ENCODE data around the gene ANO3.

Gene ANO3

DNA sequence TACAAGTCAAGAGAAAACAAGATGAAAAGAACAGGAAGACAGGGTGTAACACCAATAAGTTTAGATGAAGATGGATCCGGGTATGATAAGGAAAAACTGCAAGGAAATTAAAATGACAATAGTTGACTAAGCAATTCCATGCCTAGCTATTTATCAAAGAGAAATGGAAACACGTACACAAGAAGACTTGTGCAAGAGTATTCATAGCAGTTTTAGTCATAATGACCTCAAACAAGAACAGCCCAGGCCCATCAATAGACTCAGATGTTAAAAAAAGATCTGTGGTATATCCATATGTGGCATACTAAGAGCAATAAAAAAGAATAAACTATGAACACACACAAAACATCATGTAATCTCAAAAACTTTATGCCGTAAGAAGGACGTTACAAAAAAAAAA, 356.8 kb downstream of the ANO3 start:
- no peak for TF ChIP-seq EZH2phosphoT487 (IDR thresholded peaks at IDR 0.05; ENCODE audit: low read depth)
- TF ChIP-seq, protein P1, sequence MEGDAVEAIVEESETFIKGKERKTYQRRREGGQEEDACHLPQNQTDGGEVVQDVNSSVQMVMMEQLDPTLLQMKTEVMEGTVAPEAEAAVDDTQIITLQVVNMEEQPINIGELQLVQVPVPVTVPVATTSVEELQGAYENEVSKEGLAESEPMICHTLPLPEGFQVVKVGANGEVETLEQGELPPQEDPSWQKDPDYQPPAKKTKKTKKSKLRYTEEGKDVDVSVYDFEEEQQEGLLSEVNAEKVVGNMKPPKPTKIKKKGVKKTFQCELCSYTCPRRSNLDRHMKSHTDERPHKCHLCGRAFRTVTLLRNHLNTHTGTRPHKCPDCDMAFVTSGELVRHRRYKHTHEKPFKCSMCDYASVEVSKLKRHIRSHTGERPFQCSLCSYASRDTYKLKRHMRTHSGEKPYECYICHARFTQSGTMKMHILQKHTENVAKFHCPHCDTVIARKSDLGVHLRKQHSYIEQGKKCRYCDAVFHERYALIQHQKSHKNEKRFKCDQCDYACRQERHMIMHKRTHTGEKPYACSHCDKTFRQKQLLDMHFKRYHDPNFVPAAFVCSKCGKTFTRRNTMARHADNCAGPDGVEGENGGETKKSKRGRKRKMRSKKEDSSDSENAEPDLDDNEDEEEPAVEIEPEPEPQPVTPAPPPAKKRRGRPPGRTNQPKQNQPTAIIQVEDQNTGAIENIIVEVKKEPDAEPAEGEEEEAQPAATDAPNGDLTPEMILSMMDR (IDR thresholded peaks at IDR 0.05; ENCODE audit: low read depth, low read length), result no peak
- H2AFZ ChIP-seq (ENCODE audit: low read depth, low read length), result no peak overlapping the region
- no peak overlapping the region for H3K9ac ChIP-seq (ENCODE audit: low read length)
- H4K20me1 ChIP-seq (ENCODE audit: insufficient read depth, low read length), result no peaks in the 10 kb centered on the region
- H3K4me3 ChIP-seq (ENCODE audit: low read length), result no peak overlapping the region
- H3K27ac ChIP-seq (ENCODE audit: low read length), result no peak overlapping the region
- H3K79me2 ChIP-seq (ENCODE audit: low read length), result no peaks in the 10 kb centered on the region
- 0 out of 2 replicates have a peak, but pooled peaks cover 2% of the 10 kb centered on the region for H3K4me1 ChIP-seq (ENCODE audit: low read length)
- H3K36me3 ChIP-seq (replicated peaks; ENCODE audit: low read depth, low read length), result no peaks in the 10 kb centered on the region
- H3K4me2 ChIP-seq (ENCODE audit: low read length), result no peak overlapping the region
- no peaks in the 10 kb centered on the region for H3K27me3 ChIP-seq (ENCODE audit: low read depth, low read length)
- H3K9me3 ChIP-seq (ENCODE audit: insufficient read depth, low read length), result no peaks in the 10 kb centered on the region

DNA sequence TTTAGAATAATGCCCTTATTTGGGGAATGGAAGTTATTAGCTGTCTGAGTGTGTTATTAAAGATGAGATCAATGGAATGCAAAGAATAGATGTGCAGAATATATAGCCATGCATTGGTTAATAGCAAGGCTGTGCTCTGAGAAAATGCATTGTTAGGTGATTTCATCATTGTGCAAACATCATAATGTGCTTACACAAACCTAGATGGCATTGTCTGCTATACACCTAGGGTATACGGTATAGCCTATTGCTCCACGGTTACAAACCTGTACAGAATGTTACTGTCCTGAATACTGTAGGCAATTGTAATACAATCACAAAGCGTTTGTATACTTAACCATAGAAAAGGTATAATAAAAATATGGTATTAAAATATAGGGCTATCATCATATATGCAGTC, 364.4 kb downstream of the ANO3 start:
- Histone ChIP-seq H3K4me3 (ENCODE audit: low read length) (no peak overlapping the region), H3K79me2 (ENCODE audit: low read length) (no peaks in the 10 kb centered on the region), H3K9ac (ENCODE audit: low read length) (no peak overlapping the region), H3K9me3 (ENCODE audit: insufficient read depth, low read length) (no peaks in the 10 kb centered on the region), H3K27ac (ENCODE audit: low read length) (no peak overlapping the region), H2AFZ (ENCODE audit: low read depth, low read length) (no peak overlapping the region), H3K4me2 (ENCODE audit: low read length) (no peak overlapping the region), H3K27me3 (ENCODE audit: low read depth, low read length) (no peaks in the 10 kb centered on the region), H4K20me1 (ENCODE audit: insufficient read depth, low read length) (no peaks in the 10 kb centered on the region), H3K36me3 (replicated peaks; ENCODE audit: low read depth, low read length) (no peaks in the 10 kb centered on the region), H3K4me1 (ENCODE audit: low read length) (0 out of 2 replicates have a peak, but pooled peaks cover 2% of the 10 kb centered on the region)
- TF ChIP-seq EZH2phosphoT487 (IDR thresholded peaks at IDR 0.05; ENCODE audit: low read depth), result no peak
- TF ChIP-seq, protein P1 (IDR thresholded peaks at IDR 0.05; ENCODE audit: low read depth, low read length), result no peak

DNA sequence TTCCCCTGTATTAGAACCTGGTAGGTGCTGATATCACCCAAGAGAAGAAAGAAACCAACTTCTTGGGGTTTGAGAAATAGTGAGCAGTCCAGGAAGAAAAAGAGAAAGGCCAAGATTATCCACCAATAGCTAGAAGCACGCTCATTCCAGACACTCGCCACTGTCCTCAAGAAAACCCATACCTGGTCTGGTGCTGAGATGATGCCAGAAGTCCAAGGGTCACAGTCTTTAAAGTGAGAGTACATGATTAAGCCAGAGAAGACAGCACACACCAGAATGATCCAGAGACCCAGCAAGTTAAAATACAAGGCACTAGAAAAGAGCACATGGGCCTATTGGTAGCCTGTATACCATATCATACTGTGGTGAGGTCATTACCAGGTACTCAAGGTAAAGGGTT, 366.3 kb downstream of the ANO3 start:
- Histone ChIP-seq H3K4me2 (ENCODE audit: low read length) (no peak overlapping the region), H3K4me3 (ENCODE audit: low read length) (no peak overlapping the region), H2AFZ (ENCODE audit: low read depth, low read length) (no peak overlapping the region), H3K79me2 (ENCODE audit: low read length) (no peaks in the 10 kb centered on the region), H4K20me1 (ENCODE audit: insufficient read depth, low read length) (no peaks in the 10 kb centered on the region), H3K27ac (ENCODE audit: low read length) (no peak overlapping the region), H3K36me3 (replicated peaks; ENCODE audit: low read depth, low read length) (no peaks in the 10 kb centered on the region), H3K9me3 (ENCODE audit: insufficient read depth, low read length) (no peaks in the 10 kb centered on the region), H3K27me3 (ENCODE audit: low read depth, low read length) (no peaks in the 10 kb centered on the region), H3K4me1 (ENCODE audit: low read length) (no peaks in the 10 kb centered on the region), H3K9ac (ENCODE audit: low read length) (no peak overlapping the region)
- no peak for TF ChIP-seq EZH2phosphoT487 (IDR thresholded peaks at IDR 0.05; ENCODE audit: low read depth)
- TF ChIP-seq, protein P1 (IDR thresholded peaks at IDR 0.05; ENCODE audit: low read depth, low read length), result no peak

DNA sequence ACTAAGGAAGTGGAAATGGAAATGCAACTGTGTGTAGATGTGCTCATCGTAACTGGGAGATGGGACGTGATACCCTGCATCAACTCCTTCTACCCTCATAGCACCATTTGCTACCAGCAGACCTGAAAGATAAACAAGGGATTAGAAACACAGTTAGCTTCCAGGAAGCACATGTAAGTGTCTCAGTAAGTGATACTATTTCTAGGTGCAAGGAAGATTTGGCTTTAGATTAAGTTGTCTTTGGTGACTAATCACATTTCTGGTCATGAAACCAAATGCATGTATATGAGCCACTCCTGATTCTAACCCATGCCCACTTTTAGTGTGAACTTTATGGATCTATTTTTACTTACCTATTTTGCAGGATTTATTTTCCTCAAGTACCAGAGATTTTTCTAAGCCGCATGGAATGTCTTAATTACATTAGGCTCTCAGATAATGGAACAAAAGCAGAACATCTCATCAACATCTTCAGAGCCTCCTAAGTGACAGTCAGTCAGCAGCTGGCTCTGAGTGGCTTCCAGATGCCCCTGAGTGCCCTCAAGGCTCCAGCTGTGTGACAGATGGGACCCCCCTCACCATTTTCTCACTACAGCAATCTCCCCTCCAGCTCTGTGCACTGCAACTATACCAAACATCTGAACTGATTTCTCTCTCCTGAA, 368.8 kb downstream of the ANO3 start:
- H3K4me3 ChIP-seq (ENCODE audit: low read length), result no peak overlapping the region
- H3K9ac ChIP-seq (ENCODE audit: low read length), result no peak overlapping the region
- H3K36me3 ChIP-seq (replicated peaks; ENCODE audit: low read depth, low read length), result no peaks in the 10 kb centered on the region
- H3K4me1 ChIP-seq (ENCODE audit: low read length), result no peaks in the 10 kb centered on the region
- no peaks in the 10 kb centered on the region for H4K20me1 ChIP-seq (ENCODE audit: insufficient read depth, low read length)
- H2AFZ ChIP-seq (ENCODE audit: low read depth, low read length), result no peak overlapping the region
- H3K27me3 ChIP-seq (ENCODE audit: low read depth, low read length), result no peaks in the 10 kb centered on the region
- no peaks in the 10 kb centered on the region for H3K79me2 ChIP-seq (ENCODE audit: low read length)
- TF ChIP-seq, protein P1 (IDR thresholded peaks at IDR 0.05; ENCODE audit: low read depth, low read length), result no peak
- no peak for TF ChIP-seq EZH2phosphoT487 (IDR thresholded peaks at IDR 0.05; ENCODE audit: low read depth)
- no peak overlapping the region for H3K27ac ChIP-seq (ENCODE audit: low read length)
- no peaks in the 10 kb centered on the region for H3K9me3 ChIP-seq (ENCODE audit: insufficient read depth, low read length)
- H3K4me2 ChIP-seq (ENCODE audit: low read length), result no peak overlapping the region
